Thymus (tissue), 11 donors: ENCODE measurements around the gene ADAMTS17. TPM values are rescaled to one million over a fixed set of nuclear protein-coding genes. Genes with fewer than 3 reads are reported as not detected.

Experiments used
- DNase-seq, 9 donors: peaks; one replicate each; pipeline ENCODE4 v3.0.0-alpha.2; 2013; ENCODE audit warnings: low spot score in 9 of 9, low read depth in 6 of 9, missing footprints in 1 of 9
- H3K27ac ChIP-seq, 2 donors: one replicate each; pipeline ENCODE4 v1.5.1; 2013; ENCODE audit warnings: control low read depth in 1 of 2, low read depth in 1 of 2, low read length in 1 of 2, mild to moderate bottlenecking in 1 of 2, moderate library complexity in 1 of 2
- H3K27me3 ChIP-seq, 2 donors: one replicate each; pipeline ENCODE4 v1.5.1; 2013; ENCODE audit warnings: low read length in 1 of 2; ENCODE audit not compliant: control insufficient read depth in 2 of 2, insufficient read depth in 1 of 2
- H3K36me3 ChIP-seq, 2 donors: one replicate each; pipeline ENCODE4 v1.5.1; 2013; ENCODE audit warnings: low read length in 1 of 2, mild to moderate bottlenecking in 1 of 2, moderate library complexity in 1 of 2; ENCODE audit not compliant: control insufficient read depth in 2 of 2, insufficient read depth in 2 of 2
- H3K4me1 ChIP-seq, 2 donors: one replicate each; pipeline ENCODE4 v1.5.1; 2013; ENCODE audit warnings: low read length in 2 of 2; ENCODE audit not compliant: control insufficient read depth in 2 of 2, insufficient read depth in 2 of 2
- H3K4me3 ChIP-seq, 2 donors: one replicate each; pipeline ENCODE4 v1.5.1; 2013; ENCODE audit warnings: low read length in 2 of 2, control low read depth in 1 of 2, mild to moderate bottlenecking in 1 of 2
- H3K9me3 ChIP-seq, 2 donors: one replicate each; pipeline ENCODE4 v1.5.1; 2013; ENCODE audit warnings: low read length in 1 of 2, mild to moderate bottlenecking in 1 of 2; ENCODE audit not compliant: control insufficient read depth in 2 of 2, insufficient read depth in 1 of 2
- WGBS: extraction: QIAGEN DNeasy Blood & Tissue Kit; methylation state at CpG from one replicate; pipeline ENCODE4 v1.1.7; 2013; 5-methylcytosine and 5-hydroxymethylcytosine counted together
- polyA plus RNA-seq: library from polyadenylated mRNA; stranded (reverse); fragments of 200-250 nt; gene quantifications from one replicate; pipeline ENCODE4 v1.2.3, GENCODE V29; 2013
- total RNA-seq: library from RNA; stranded (reverse); fragments of 120-200 nt; gene quantifications from one replicate; pipeline ENCODE4 v1.2.4, GENCODE V29; 2013
- donor health status: healthy.

Gene ADAMTS17
- total and polyA plus RNA-seq, 2 donors = 5.6 to 10.4 TPM

DNA sequence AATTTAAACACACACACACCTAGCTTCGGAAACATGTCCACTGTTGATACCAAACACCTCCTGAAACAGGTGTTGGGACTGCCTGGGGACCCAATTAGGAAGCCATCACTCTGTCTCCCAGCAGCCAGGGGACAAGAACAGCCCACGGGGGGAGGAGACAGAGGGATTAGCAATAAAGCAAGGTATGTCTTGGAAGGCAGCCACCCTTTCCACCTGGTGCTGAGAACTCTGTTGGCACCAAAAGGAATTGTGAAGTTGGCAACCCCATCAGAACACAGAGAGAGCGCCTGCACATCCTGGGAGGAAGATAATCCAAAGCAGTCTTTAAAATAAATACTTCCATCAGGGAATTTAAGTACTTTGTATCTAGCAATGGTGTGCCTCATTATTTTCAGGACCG, 111.0 kb downstream of the ADAMTS17 start:
- Histone ChIP-seq H3K27me3 (peaks cover 0 to 2% of the 10 kb centered on the region in 2 donors), H3K36me3 (peaks cover 0 to 3% of the 10 kb centered on the region in 2 donors), H3K27ac (no peak overlapping the region), H3K9me3 (no peaks in the 10 kb centered on the region), H3K4me1 (no peaks in the 10 kb centered on the region), H3K4me3 (no peak overlapping the region)
- DNase-seq = no peak
- WGBS = 94% methylated on average over 4 of the region's 4 CpGs

DNA sequence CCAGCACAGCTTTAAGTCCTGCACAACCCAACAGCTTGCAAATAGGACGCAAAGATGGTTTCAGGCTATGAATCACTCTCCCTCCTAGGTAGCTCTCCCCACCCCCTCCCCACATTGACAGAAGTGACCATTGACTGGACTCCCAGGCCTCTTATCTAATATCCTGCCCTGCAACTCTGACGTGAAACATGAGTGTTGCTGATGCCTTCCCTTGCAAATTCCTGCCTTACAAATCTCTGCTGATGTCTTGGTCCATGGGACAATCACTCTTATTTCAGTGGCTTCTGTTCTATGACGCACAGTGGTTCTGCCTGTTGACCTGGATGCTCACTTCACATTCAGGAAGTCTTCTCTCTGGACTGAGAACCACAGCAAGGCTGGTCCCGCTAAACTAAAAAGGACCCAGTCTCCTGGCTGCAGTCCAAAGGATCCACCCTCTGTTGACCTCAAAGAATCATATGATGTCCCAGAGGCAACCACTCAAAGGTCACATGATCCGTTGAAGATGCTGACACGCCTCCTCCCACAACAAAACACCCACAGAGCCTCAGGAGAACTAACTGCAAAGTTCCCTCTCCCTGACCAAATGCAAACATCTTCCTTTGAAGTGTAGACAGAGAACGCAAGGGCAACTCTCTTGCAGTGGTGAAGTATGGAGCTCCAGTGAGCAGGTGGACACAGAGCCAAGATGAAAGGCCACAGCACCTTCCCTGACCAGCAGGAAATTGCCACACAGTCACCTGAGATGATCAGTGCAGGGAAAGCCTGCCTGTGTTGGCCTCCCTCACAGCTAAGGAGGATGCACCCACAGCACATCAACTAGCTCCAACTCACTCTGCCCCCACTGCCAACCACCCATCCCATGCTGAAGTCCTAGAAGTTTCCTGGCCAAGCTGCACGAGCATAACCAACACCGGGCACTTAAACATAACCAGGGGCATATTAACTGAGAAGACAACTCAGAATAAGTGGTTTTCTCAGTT, 112.3 kb downstream of the ADAMTS17 start:
- H3K36me3 ChIP-seq = no peaks in the 10 kb centered on the region
- DNase-seq = peak in 1 of 9 donors; percentile 20
- H3K9me3 ChIP-seq = no peaks in the 10 kb centered on the region
- H3K27ac ChIP-seq = no peak overlapping the region
- 78% methylated on average over 9 of the region's 9 CpGs for WGBS
- H3K4me3 ChIP-seq = no peak overlapping the region
- H3K4me1 ChIP-seq = no peaks in the 10 kb centered on the region
- H3K27me3 ChIP-seq = peaks cover 0 to under 1% of the 10 kb centered on the region in 2 donors

GRCh38 chr15:100227781-100228180, 114.0 kb downstream of the ADAMTS17 start:
- Histone ChIP-seq H3K27me3 (no peaks in the 10 kb centered on the region), H3K27ac (no peak overlapping the region), H3K9me3 (no peaks in the 10 kb centered on the region), H3K36me3 (no peaks in the 10 kb centered on the region), H3K4me3 (no peak overlapping the region), H3K4me1 (no peaks in the 10 kb centered on the region)
- 96% methylated on average over 9 of the region's 9 CpGs for WGBS
- no peak for DNase-seq

DNA sequence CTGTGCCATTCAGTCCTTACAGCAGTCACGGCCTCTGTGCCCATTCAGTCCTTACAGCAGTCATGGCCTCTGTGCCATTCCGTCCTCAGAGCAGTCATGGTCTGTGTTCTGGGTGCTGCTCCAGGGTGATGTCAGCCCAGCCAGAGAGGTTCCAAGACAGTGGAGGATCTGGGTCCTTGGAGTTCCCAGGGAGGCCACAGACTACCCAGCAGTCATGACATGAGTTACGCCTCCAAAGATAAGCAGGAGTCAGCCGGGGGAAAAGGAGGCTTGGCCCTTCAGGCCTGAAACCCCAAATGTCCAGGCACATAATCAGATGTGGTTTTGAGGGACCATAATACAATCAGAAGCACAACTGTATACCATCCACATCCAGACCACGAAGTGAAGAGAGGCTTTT, 115.7 kb downstream of the ADAMTS17 start:
- H3K4me3 ChIP-seq = no peak overlapping the region
- DNase-seq = no peak
- no peaks in the 10 kb centered on the region for H3K9me3 ChIP-seq
- H3K36me3 ChIP-seq = no peaks in the 10 kb centered on the region
- no peaks in the 10 kb centered on the region for H3K27me3 ChIP-seq
- H3K4me1 ChIP-seq = no peaks in the 10 kb centered on the region
- 91% methylated on average over 5 of the region's 5 CpGs for WGBS
- H3K27ac ChIP-seq = no peak overlapping the region

DNA sequence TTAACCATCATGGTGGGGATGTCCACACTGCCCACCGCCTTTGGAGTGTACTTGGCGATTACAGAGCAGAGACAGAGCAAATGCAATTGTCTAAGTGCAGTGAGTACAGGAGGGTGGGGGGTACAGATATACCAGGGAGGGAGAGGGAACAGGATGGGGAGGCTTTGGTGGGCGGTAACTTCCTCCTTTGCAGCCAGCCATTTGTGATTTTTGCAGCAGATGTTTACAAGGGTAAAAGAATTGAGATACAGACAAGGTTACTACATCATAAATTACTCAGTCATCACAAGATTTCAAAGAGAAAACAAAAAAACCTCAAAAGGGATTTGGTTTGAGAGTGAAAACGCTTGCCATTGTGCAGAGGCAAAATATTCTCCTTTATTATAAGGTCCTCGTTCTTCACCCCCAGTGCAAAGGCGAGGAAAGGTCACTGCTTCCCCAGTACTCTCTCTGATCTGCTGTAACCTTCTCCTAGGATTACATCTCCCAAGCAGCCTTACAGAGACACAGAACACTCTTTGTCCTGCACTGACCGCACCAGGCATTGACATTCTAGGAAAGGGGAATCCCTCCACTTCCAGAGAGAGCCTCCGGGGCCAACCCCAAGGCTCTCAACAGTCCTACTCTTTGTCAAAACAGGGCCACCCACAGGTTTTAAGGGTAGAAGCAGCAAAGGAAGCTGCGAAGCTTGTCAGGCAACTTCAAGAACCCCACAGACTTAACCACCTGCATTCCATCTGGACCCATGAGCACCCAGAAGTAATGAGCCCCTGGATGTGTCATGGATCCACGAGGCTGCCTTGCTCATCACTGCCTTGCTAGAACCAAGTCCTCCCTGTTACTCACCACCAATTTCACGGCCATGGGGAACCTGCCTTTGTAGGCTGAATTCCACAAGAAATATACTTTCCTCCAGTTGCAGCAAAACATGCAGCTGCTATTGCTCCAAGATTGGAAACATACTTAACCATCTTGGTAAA, 117.3 kb downstream of the ADAMTS17 start:
- WGBS = 82% methylated on average over 11 of the region's 11 CpGs
- no peaks in the 10 kb centered on the region for H3K9me3 ChIP-seq
- DNase-seq = no peak
- no peaks in the 10 kb centered on the region for H3K27me3 ChIP-seq
- no peak overlapping the region for H3K27ac ChIP-seq
- no peaks in the 10 kb centered on the region for H3K4me1 ChIP-seq
- no peak overlapping the region for H3K4me3 ChIP-seq
- no peaks in the 10 kb centered on the region for H3K36me3 ChIP-seq

GRCh38 chr15:100222349-100222715, 119.4 kb downstream of the ADAMTS17 start:
- Histone ChIP-seq H3K9me3 (no peaks in the 10 kb centered on the region), H3K4me1 (no peaks in the 10 kb centered on the region), H3K4me3 (no peak overlapping the region), H3K27me3 (no peaks in the 10 kb centered on the region), H3K36me3 (no peaks in the 10 kb centered on the region), H3K27ac (no peak overlapping the region)
- no peak for DNase-seq
- 94% methylated on average over 8 of the region's 8 CpGs for WGBS

DNA sequence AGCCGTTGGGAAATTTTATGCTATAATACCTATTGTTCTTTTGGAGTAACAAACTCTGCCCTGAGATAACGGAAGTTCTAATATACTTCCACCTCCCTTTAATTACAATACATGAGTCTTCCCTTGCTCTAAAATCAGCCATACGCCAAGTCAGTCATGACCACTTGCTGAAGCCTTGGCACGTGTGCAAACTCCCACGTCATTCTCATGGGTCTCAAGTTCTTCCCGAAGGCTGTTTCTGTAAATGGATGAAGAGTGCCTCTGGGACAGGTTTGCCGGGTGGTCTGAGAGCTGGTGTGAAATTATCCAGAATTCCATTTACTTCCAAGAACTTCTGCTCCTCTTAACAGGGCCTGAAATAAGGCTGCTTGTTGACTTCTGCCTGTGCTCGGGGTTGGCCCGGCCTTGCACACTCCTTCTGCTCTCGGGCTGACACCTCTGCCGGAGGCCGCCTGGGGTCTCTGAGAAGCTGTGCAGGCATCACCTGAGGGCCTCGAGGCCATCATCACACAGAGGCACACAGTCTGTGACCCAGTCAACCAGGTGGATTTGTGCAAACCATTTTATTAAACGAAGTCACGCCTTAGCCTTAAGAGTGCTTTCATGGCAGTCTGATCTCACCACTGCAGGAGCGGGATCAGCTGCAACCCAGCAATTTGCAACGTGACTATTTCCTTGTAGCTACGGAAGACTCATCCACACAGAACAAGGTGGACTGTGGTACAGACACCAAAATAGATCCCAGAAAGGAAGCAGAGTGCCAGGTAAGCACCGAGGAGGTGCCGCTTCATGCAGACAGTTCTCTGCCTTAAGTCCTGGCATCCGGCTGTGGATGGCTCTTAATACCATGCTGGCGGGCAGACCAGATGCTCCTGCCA, 120.1 kb downstream of the ADAMTS17 start:
- no peak for DNase-seq

DNA sequence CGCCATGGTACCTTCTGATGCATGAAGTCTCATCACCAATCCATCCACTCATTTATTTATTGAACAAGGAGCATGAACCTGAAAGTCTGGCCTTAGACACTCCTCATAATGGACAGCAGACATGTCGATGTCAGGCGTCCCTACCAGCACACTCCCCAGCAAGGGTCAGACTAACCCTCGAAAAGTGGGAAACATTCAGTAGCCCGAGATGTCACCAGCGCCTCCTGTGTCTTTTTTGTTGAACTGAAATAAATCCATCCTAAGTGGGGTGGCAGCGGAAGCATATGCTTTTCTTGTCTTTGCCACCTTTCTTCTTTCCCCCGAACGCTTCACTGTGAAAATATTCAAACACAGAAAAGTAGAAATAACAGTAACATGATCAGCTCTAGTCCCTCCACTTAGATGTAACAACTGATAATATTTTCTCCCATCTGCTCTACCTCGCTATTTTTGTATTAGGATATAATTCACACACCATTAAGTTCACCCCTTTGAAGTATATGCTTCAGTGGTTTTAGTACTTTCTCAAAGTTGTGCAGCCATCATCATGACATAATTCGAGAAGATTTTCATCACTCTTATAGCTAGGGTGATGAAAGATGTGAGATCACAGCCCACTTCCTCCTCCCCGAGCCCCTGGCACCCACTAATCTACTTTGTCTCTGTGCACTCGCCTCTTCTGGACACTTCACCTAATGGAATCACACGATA, 121.6 kb downstream of the ADAMTS17 start:
- Histone ChIP-seq H3K4me1 (peaks cover 0 to 3% of the 10 kb centered on the region in 2 donors), H3K27ac (no peak overlapping the region), H3K9me3 (no peaks in the 10 kb centered on the region), H3K27me3 (no peaks in the 10 kb centered on the region), H3K36me3 (no peaks in the 10 kb centered on the region), H3K4me3 (no peak overlapping the region)
- no peak for DNase-seq
- WGBS = 89% methylated on average over 14 of the region's 14 CpGs

More for the DNA sequence above, 120.1 kb downstream of the ADAMTS17 start:
- 91% methylated on average over 22 of the region's 22 CpGs for WGBS
- H3K27me3 ChIP-seq = no peaks in the 10 kb centered on the region
- H3K4me3 ChIP-seq = no peak overlapping the region
- H3K27ac ChIP-seq = no peak overlapping the region
- H3K4me1 ChIP-seq = no peaks in the 10 kb centered on the region
- no peaks in the 10 kb centered on the region for H3K36me3 ChIP-seq
- no peaks in the 10 kb centered on the region for H3K9me3 ChIP-seq
